CD14-positive monocyte (primary cell): ENCODE data around the gene VMAC. TPM values are rescaled to one million over a fixed set of nuclear protein-coding genes. Genes with fewer than 3 reads are reported as not detected.

Source experiments
- DNase-seq, 3 donors: peaks; one replicate each; pipeline ENCODE4 v3.0.0-alpha.2; 2011 to 2022
- H2AFZ ChIP-seq: 2 replicates; pipeline ENCODE4 v1.6.0; 2012; ENCODE audit warnings: mild to moderate bottlenecking, low read depth, low read length, inconsistent platforms; ENCODE audit not compliant: insufficient read depth, poor library complexity, severe bottlenecking
- H3K27ac ChIP-seq, 2 donors: 1 replicate in 1 of 2; 2 replicates in 1 of 2; pipeline ENCODE4 v1.5.1; 2012 to 2013; ENCODE audit warnings: low read length in 2 of 2, control low read depth in 1 of 2, inconsistent platforms in 1 of 2, low read depth in 1 of 2, mild to moderate bottlenecking in 1 of 2
- H3K27me3 ChIP-seq, 2 donors: one replicate each; pipeline versions ENCODE4 v1.6.0 to v1.6.1; 2011 to 2013; ENCODE audit warnings: low read length in 2 of 2; ENCODE audit not compliant: control insufficient read depth in 2 of 2, insufficient read depth in 2 of 2
- H3K36me3 ChIP-seq, 2 donors: replicated peaks in 1 of 2; 1 replicate in 1 of 2; 2 replicates in 1 of 2; pipeline versions ENCODE4 v1.5.1 to v1.6.1; 2012 to 2013; ENCODE audit warnings: low read length in 2 of 2, control low read depth in 1 of 2, inconsistent platforms in 1 of 2, mild to moderate bottlenecking in 1 of 2; ENCODE audit not compliant: insufficient read depth in 2 of 2, control insufficient read depth in 1 of 2
- H3K4me1 ChIP-seq, 2 donors: 1 replicate in 1 of 2; 2 replicates in 1 of 2; pipeline versions ENCODE4 v1.5.1 to v1.6.1; 2012 to 2013; ENCODE audit warnings: low read length in 2 of 2, control low read depth in 1 of 2, inconsistent platforms in 1 of 2, mild to moderate bottlenecking in 1 of 2, moderate library complexity in 1 of 2; ENCODE audit not compliant: insufficient read depth in 2 of 2, control insufficient read depth in 1 of 2
- H3K4me2 ChIP-seq: replicated peaks from 2 replicates; pipeline ENCODE3; 2012; ENCODE audit warnings: low read length, moderate library complexity, mild to moderate bottlenecking; ENCODE audit not compliant: poor library complexity, severe bottlenecking; ENCODE audit errors: extremely low read depth
- H3K4me3 ChIP-seq, 3 experiments: fragments of 200-600 bp in 1 of 3; sonication (generic) in 1 of 3; replicated peaks in 1 of 3; 1 replicate in 2 of 3; 2 replicates in 1 of 3; pipeline ENCODE4 v1.5.1; 2011 to 2013; ENCODE audit warnings: low read length in 3 of 3, mild to moderate bottlenecking in 3 of 3, control low read depth in 2 of 3, low read depth in 2 of 3, inconsistent platforms in 1 of 3, moderate library complexity in 1 of 3
- H3K79me2 ChIP-seq: 2 replicates; pipeline ENCODE4 v1.6.0; 2012; ENCODE audit warnings: mild to moderate bottlenecking, control low read depth, inconsistent platforms, low read length, moderate library complexity; ENCODE audit not compliant: insufficient read depth
- H3K9ac ChIP-seq: 2 replicates; pipeline ENCODE4 v1.6.0; 2017; ENCODE audit warnings: low read length, mild to moderate bottlenecking; ENCODE audit not compliant: insufficient read depth, poor library complexity, severe bottlenecking
- H3K9me3 ChIP-seq, 2 donors: replicated peaks in 1 of 2; 1 replicate in 1 of 2; 2 replicates in 1 of 2; pipeline versions ENCODE4 v1.5.1 to v1.6.1; 2012 to 2013; ENCODE audit warnings: low read length in 2 of 2, control low read depth in 1 of 2; ENCODE audit not compliant: control insufficient read depth in 1 of 2, insufficient read depth in 1 of 2
- H4K20me1 ChIP-seq: 2 replicates; pipeline ENCODE4 v1.6.0; 2012; ENCODE audit warnings: mild to moderate bottlenecking, low read length, control low read depth, moderate library complexity; ENCODE audit not compliant: insufficient read depth
- H3K27ac Mint-ChIP-seq, 7 donors: one replicate each; pipeline ENCODE4 v1.8.0; 2020; ENCODE audit warnings: mild to moderate bottlenecking in 7 of 7, mixed read lengths in 7 of 7, moderate library complexity in 6 of 7, inconsistent platforms in 2 of 7
- H3K27me3 Mint-ChIP-seq, 3 donors: one replicate each; pipeline ENCODE4 v1.8.0; 2021 to 2022; ENCODE audit warnings: low read depth in 3 of 3, mild to moderate bottlenecking in 3 of 3, mixed read lengths in 3 of 3, moderate library complexity in 3 of 3, inconsistent platforms in 1 of 3
- H3K36me3 Mint-ChIP-seq, 2 donors: one replicate each; pipeline ENCODE4 v1.8.0; 2020; ENCODE audit warnings: mixed read lengths in 2 of 2, inconsistent platforms in 1 of 2, mild to moderate bottlenecking in 1 of 2
- H3K4me1 Mint-ChIP-seq: one replicate; pipeline ENCODE4 v1.8.0; 2020; ENCODE audit warnings: mild to moderate bottlenecking, mixed read lengths
- H3K4me3 Mint-ChIP-seq, 2 donors: one replicate each; pipeline ENCODE4 v1.8.0; 2020; ENCODE audit warnings: mild to moderate bottlenecking in 2 of 2, mixed read lengths in 2 of 2, moderate library complexity in 1 of 2
- H3K9me3 Mint-ChIP-seq, 7 donors: one replicate each; pipeline ENCODE4 v1.8.0; 2020 to 2022; ENCODE audit warnings: mixed read lengths in 7 of 7, mild to moderate bottlenecking in 6 of 7, moderate library complexity in 6 of 7, inconsistent platforms in 2 of 7
- CTCF ChIP-seq: fragments of 200-600 bp; IDR thresholded peaks from one replicate; pipeline ENCODE4 v1.8.0; 2022; ENCODE audit warnings: antibody characterized with exemption, mild to moderate bottlenecking
- WGBS: methylation state at CpG from one replicate; pipeline ENCODE4 v1.1.5; 2013; ENCODE audit warnings: missing lambda C conversion rate; ENCODE audit not compliant: insufficient coverage; 5-methylcytosine and 5-hydroxymethylcytosine counted together
- intact Hi-C, 2 donors: fragments of 100-400 bp; cut with micrococcal nuclease; formaldehyde crosslinking; loops; one replicate each; pipeline versions ENCODE4 v1.15.0 to v1.15.1; 2023
- polyA plus RNA-seq, 3 donors: library from polyadenylated mRNA; depleted of rRNA in 1 of 3; unstranded in 2 of 3; stranded (reverse) in 1 of 3; fragments of 300-500 nt in 2 of 3; fragments of >200 nt in 1 of 3; fragmentation: Illumina TruSeq in 2 of 3; gene quantifications; 1 replicate in 2 of 3; 2 replicates in 1 of 3; pipeline ENCODE4 v1.2.3, GENCODE V29; 2012 to 2021

Gene VMAC
- polyA plus RNA-seq, 3 donors, result 3.1 to 13.0 (median 4.3) TPM

GRCh38 chr19:5895890-5896289 lies 8.8 kb upstream of the VMAC start:
- 94% methylated on average over 6 of the region's 8 CpGs for WGBS
- no peak overlapping the region for H3K4me3 Mint-ChIP-seq
- Histone ChIP-seq H3K4me3 (no peak overlapping the region), H3K27me3 (peaks cover 0 to 14% of the 10 kb centered on the region in 2 donors), H3K36me3 (peaks cover 34 to 38% of the 10 kb centered on the region in 2 donors), H3K4me2 (no peak overlapping the region), H2AFZ (no peak overlapping the region), H3K4me1 (no peaks in the 10 kb centered on the region), H3K27ac (no peak overlapping the region), H3K9me3 (no peaks in the 10 kb centered on the region), H4K20me1 (peaks cover 41% of the 10 kb centered on the region), H3K79me2 (peaks cover 28% of the 10 kb centered on the region), H3K9ac (no peak overlapping the region)
- no peaks in the 10 kb centered on the region for H3K9me3 Mint-ChIP-seq
- peaks cover 6 to 22% (median 17%) of the 10 kb centered on the region in 3 donors for H3K27me3 Mint-ChIP-seq
- H3K27ac Mint-ChIP-seq, result no peak overlapping the region
- H3K4me1 Mint-ChIP-seq, result no peaks in the 10 kb centered on the region
- intact Hi-C loops, result no loop called here
- DNase-seq, result no peak
- peaks cover 25 to 46% of the 10 kb centered on the region in 2 donors for H3K36me3 Mint-ChIP-seq
- no peak for TF ChIP-seq CTCF

- H3K27ac Mint-ChIP-seq, result peak overlapping the region in 1 of 7 donors; percentile 69
- no peak overlapping the region for H3K4me2 ChIP-seq
- intact Hi-C loops, result no loop called here
- H3K9me3 ChIP-seq, result no peaks in the 10 kb centered on the region
- no peak for TF ChIP-seq CTCF
- H3K36me3 Mint-ChIP-seq, result peaks cover 28 to 52% of the 10 kb centered on the region in 2 donors
- peaks cover 44% of the 10 kb centered on the region for H4K20me1 ChIP-seq
- no peak for DNase-seq
- peaks cover 6 to 17% (median 12%) of the 10 kb centered on the region in 3 donors for H3K27me3 Mint-ChIP-seq
- 95% methylated on average over 28 of the region's 29 CpGs for whole genome bisulfite sequencing
- no peaks in the 10 kb centered on the region for H3K9me3 Mint-ChIP-seq
- peaks cover 3% of the 10 kb centered on the region for H3K4me1 Mint-ChIP-seq
- H3K4me3 Mint-ChIP-seq, result no peak overlapping the region
- peaks cover 0 to 11% of the 10 kb centered on the region in 2 donors for H3K27me3 ChIP-seq
- H3K36me3 ChIP-seq, result peaks cover 34 to 38% of the 10 kb centered on the region in 2 donors
- H2AFZ ChIP-seq, result no peak overlapping the region
- H3K27ac ChIP-seq, result no peak overlapping the region
- H3K79me2 ChIP-seq, result peaks cover 34% of the 10 kb centered on the region
- no peak overlapping the region for H3K9ac ChIP-seq
- no peak overlapping the region for H3K4me3 ChIP-seq
- H3K4me1 ChIP-seq, result no peaks in the 10 kb centered on the region
These were observed 8.2 kb upstream of the VMAC start for GRCh38 chr19:5896365-5897076.
